Neural progenitor cell (in vitro differentiated cells): ENCODE data around the gene NCOA4. TPM values are rescaled to one million over a fixed set of nuclear protein-coding genes. Genes with fewer than 3 reads are reported as not detected.

Experiments
- DNase-seq: peaks from one replicate; pipeline ENCODE4 v3.0.0-alpha.2; 2016; ENCODE audit warnings: low spot score
- H2AFZ ChIP-seq: fragments of 200-600 bp; sonication (generic); replicated peaks from 2 replicates; pipeline ENCODE4 v1.6.1; 2016; ENCODE audit warnings: antibody characterized with exemption
- H3F3A ChIP-seq: fragments of 200-600 bp; sonication (generic); 2 replicates; pipeline ENCODE4 v1.6.1; 2016; ENCODE audit warnings: antibody characterized with exemption, low read depth
- H3K27ac ChIP-seq: fragments of 200-600 bp; sonication (generic); 2 replicates; pipeline ENCODE4 v1.5.1; 2016; ENCODE audit warnings: mild to moderate bottlenecking
- H3K27me3 ChIP-seq: fragments of 200-600 bp; sonication (generic); 2 replicates; pipeline ENCODE4 v1.6.1; 2016; ENCODE audit warnings: mild to moderate bottlenecking, moderate library complexity
- H3K36me3 ChIP-seq: fragments of 200-600 bp; sonication (generic); 2 replicates; pipeline ENCODE4 v1.5.1; 2016
- H3K4me1 ChIP-seq: fragments of 200-600 bp; sonication (generic); 2 replicates; pipeline ENCODE4 v1.6.1; 2016; ENCODE audit warnings: mixed run types
- H3K4me2 ChIP-seq: fragments of 200-600 bp; sonication (generic); 2 replicates; pipeline ENCODE4 v1.6.1; 2016
- H3K4me3 ChIP-seq: fragments of 200-600 bp; sonication (generic); 2 replicates; pipeline ENCODE4 v1.5.1; 2016
- H3K79me2 ChIP-seq: fragments of 200-600 bp; sonication (generic); 2 replicates; pipeline ENCODE4 v1.6.1; 2016; ENCODE audit warnings: low read depth
- H3K9ac ChIP-seq: fragments of 200-600 bp; sonication (generic); 2 replicates; pipeline ENCODE4 v1.6.1; 2016
- H3K9me3 ChIP-seq: fragments of 200-600 bp; sonication (generic); 2 replicates; pipeline ENCODE4 v1.5.1; 2016; ENCODE audit warnings: low read depth
- H4K20me1 ChIP-seq: fragments of 200-600 bp; sonication (generic); 2 replicates; pipeline ENCODE4 v1.6.1; 2016; ENCODE audit warnings: low read depth
- H3K27ac Mint-ChIP-seq: 3 replicates; pipeline ENCODE4 v1.8.0; 2021; ENCODE audit warnings: mixed read lengths
- H3K27me3 Mint-ChIP-seq: 2 replicates; pipeline ENCODE4 v1.8.0; 2022; ENCODE audit warnings: low read depth, mild to moderate bottlenecking, inconsistent platforms, moderate library complexity, mixed read lengths; ENCODE audit not compliant: insufficient read depth
- H3K36me3 Mint-ChIP-seq: 3 replicates; pipeline ENCODE4 v1.8.0; 2021; ENCODE audit warnings: mixed read lengths
- H3K4me1 Mint-ChIP-seq: 3 replicates; pipeline ENCODE4 v1.8.0; 2021; ENCODE audit warnings: mixed read lengths
- H3K4me3 Mint-ChIP-seq: 3 replicates; pipeline ENCODE4 v1.8.0; 2021; ENCODE audit warnings: mild to moderate bottlenecking, moderate library complexity, mixed read lengths
- H3K9me3 Mint-ChIP-seq: 3 replicates; pipeline ENCODE4 v1.8.0; 2020; ENCODE audit warnings: mixed read lengths
- CTCF ChIP-seq: fragments of 200-600 bp; sonication (generic); IDR thresholded peaks from 2 replicates; pipeline ENCODE4 v1.5.1; 2017; ENCODE audit warnings: antibody characterized with exemption, mild to moderate bottlenecking
- EZH2 ChIP-seq: fragments of 200-600 bp; sonication (generic); IDR thresholded peaks from 2 replicates; pipeline ENCODE4 v1.6.1; 2017; ENCODE audit warnings: antibody characterized with exemption, mild to moderate bottlenecking, moderate library complexity
- EZH2phosphoT487 ChIP-seq: fragments of 200-600 bp; sonication (generic); IDR thresholded peaks from 2 replicates; pipeline ENCODE4 v1.6.1; 2017; ENCODE audit warnings: antibody characterized with exemption
- total RNA-seq: library from RNA; depleted of rRNA; stranded (reverse); fragments of >200 nt; gene quantifications from 2 replicates; pipeline ENCODE4 v1.2.3, GENCODE V29; 2015; ENCODE audit warnings: low replicate concordance

The NCOA4 gene
- total RNA-seq, 1 donor from 2014 or later, result 91.7 TPM

- Mint-ChIP-seq H3K36me3 (peaks cover 4% of the 10 kb centered on the region), H3K9me3 (no peaks in the 10 kb centered on the region), H3K27ac (no peak overlapping the region), H3K4me1 (peaks cover 40% of the 10 kb centered on the region), H3K4me3 (no peak overlapping the region), H3K27me3 (peaks cover 2% of the 10 kb centered on the region)
- Histone ChIP-seq H3K4me2 (no peak overlapping the region), H3K79me2 (peaks cover 52% of the 10 kb centered on the region), H4K20me1 (peaks cover 60% of the 10 kb centered on the region), H3K36me3 (no peaks in the 10 kb centered on the region), H2AFZ (no peak overlapping the region), H3K4me3 (no peak overlapping the region), H3K27ac (no peak overlapping the region), H3K27me3 (no peaks in the 10 kb centered on the region), H3K4me1 (peaks cover 11% of the 10 kb centered on the region), H3F3A (peaks cover 15% of the 10 kb centered on the region), H3K9ac (no peak overlapping the region), H3K9me3 (no peaks in the 10 kb centered on the region)
- no peak for TF ChIP-seq CTCF
- no peak for TF ChIP-seq EZH2
- TF ChIP-seq EZH2phosphoT487, result no peak
- DNase-seq, result no peak
These were observed 4.3 kb downstream of the NCOA4 start for GRCh38 chr10:46026106-46026505.

DNA sequence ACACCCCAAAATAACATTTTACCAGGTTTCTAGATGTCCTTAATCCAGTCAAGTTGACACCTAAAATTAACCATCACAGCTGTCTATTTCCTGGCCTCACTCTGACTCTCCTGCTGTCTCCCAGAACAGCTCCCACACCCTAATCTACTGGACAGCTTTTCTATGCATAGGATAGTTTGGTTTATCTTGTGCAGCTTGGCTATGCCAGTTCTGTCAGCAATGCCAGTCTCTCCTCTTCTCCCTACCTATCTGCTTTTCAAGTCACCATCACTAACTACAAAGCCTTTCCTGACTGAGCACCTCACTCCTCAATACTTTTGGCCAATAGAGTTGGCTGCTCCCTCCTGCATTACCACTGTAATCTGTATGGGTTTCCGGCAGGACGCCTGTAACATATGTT is 5.0 kb downstream of the NCOA4 start:
- DNase-seq, result no peak
- peaks cover 59% of the 10 kb centered on the region for H3K79me2 ChIP-seq
- TF ChIP-seq EZH2, result no peak
- no peak for TF ChIP-seq EZH2phosphoT487
- TF ChIP-seq CTCF, result no peak
- Mint-ChIP-seq H3K27ac (no peak overlapping the region), H3K4me1 (peaks cover 36% of the 10 kb centered on the region), H3K36me3 (peaks cover 4% of the 10 kb centered on the region), H3K9me3 (no peaks in the 10 kb centered on the region), H3K4me3 (no peak overlapping the region), H3K27me3 (peaks cover under 1% of the 10 kb centered on the region)
- H3K27ac ChIP-seq, result no peak overlapping the region
- peaks cover 60% of the 10 kb centered on the region for H4K20me1 ChIP-seq
- no peak overlapping the region for H2AFZ ChIP-seq
- H3K4me3 ChIP-seq, result no peak overlapping the region
- peaks cover 15% of the 10 kb centered on the region for H3F3A ChIP-seq
- no peaks in the 10 kb centered on the region for H3K36me3 ChIP-seq
- H3K4me1 ChIP-seq, result peaks cover 11% of the 10 kb centered on the region
- H3K27me3 ChIP-seq, result no peaks in the 10 kb centered on the region
- H3K9me3 ChIP-seq, result no peaks in the 10 kb centered on the region
- no peak overlapping the region for H3K4me2 ChIP-seq
- no peak overlapping the region for H3K9ac ChIP-seq

GRCh38 chr10:46024948-46025347 is 5.5 kb downstream of the NCOA4 start:
- H3K27me3 ChIP-seq, result no peaks in the 10 kb centered on the region
- H3K9ac ChIP-seq, result no peak overlapping the region
- Mint-ChIP-seq H3K27ac (no peak overlapping the region), H3K4me3 (no peak overlapping the region), H3K36me3 (peaks cover 4% of the 10 kb centered on the region), H3K4me1 (peaks cover 36% of the 10 kb centered on the region), H3K9me3 (no peaks in the 10 kb centered on the region), H3K27me3 (no peaks in the 10 kb centered on the region)
- no peaks in the 10 kb centered on the region for H3K36me3 ChIP-seq
- H2AFZ ChIP-seq, result no peak overlapping the region
- H3K27ac ChIP-seq, result no peak overlapping the region
- no peak for TF ChIP-seq EZH2
- no peak for TF ChIP-seq CTCF
- TF ChIP-seq EZH2phosphoT487, result no peak
- peaks cover 15% of the 10 kb centered on the region for H3F3A ChIP-seq
- peaks cover 11% of the 10 kb centered on the region for H3K4me1 ChIP-seq
- peaks cover 63% of the 10 kb centered on the region for H3K79me2 ChIP-seq
- peaks cover 64% of the 10 kb centered on the region for H4K20me1 ChIP-seq
- DNase-seq, result peak; percentile 25
- no peak overlapping the region for H3K4me2 ChIP-seq
- no peaks in the 10 kb centered on the region for H3K9me3 ChIP-seq
- H3K4me3 ChIP-seq, result no peak overlapping the region
